ENCODE data around the gene CHST11.

Gene CHST11

GRCh38 chr12:104460973-104461698 is 4.4 kb downstream of the CHST11 start:
- no peak for DNase-seq (ENCODE audit: low read depth)

GRCh38 chr12:104462325-104462724 is 5.6 kb downstream of the CHST11 start:
- DNase-seq (ENCODE audit: low read depth): no peak

GRCh38 chr12:104462931-104463339 is 6.2 kb downstream of the CHST11 start:
- DNase-seq (ENCODE audit: low read depth): peak; percentile 10

- DNase-seq (ENCODE audit: low read depth): no peak
Observed at GRCh38 chr12:104463368-104463767, 6.6 kb downstream of the CHST11 start.

GRCh38 chr12:104464899-104465298 is 8.2 kb downstream of the CHST11 start:
- no peak for DNase-seq (ENCODE audit: low read depth)

- DNase-seq (ENCODE audit: low read depth): no peak
Observed at GRCh38 chr12:104466709-104467345, 10.1 kb downstream of the CHST11 start.

- DNase-seq (ENCODE audit: low read depth): no peak
Observed at GRCh38 chr12:104467346-104467837, 10.6 kb downstream of the CHST11 start.

- no peak for DNase-seq (ENCODE audit: low read depth)
Observed at GRCh38 chr12:104468371-104468770, 11.6 kb downstream of the CHST11 start.

- DNase-seq (ENCODE audit: low read depth): no peak
Observed at GRCh38 chr12:104469066-104469465, 12.3 kb downstream of the CHST11 start.

- no peak for DNase-seq (ENCODE audit: low read depth)
Observed at GRCh38 chr12:104469523-104469922, 12.8 kb downstream of the CHST11 start.

GRCh38 chr12:104470521-104470920 is 13.8 kb downstream of the CHST11 start:
- DNase-seq (ENCODE audit: low read depth): no peak

GRCh38 chr12:104471336-104471735 is 14.6 kb downstream of the CHST11 start:
- DNase-seq (ENCODE audit: low read depth): no peak

- DNase-seq (ENCODE audit: low read depth): no peak
Observed at GRCh38 chr12:104472748-104473147, 16.0 kb downstream of the CHST11 start.

GRCh38 chr12:104473374-104473983 is 16.7 kb downstream of the CHST11 start:
- no peak for DNase-seq (ENCODE audit: low read depth)

GRCh38 chr12:104475271-104475670 is 18.5 kb downstream of the CHST11 start:
- DNase-seq (ENCODE audit: low read depth): no peak

GRCh38 chr12:104477510-104478390 is 21.0 kb downstream of the CHST11 start:
- DNase-seq (ENCODE audit: low read depth): no peak

- DNase-seq (ENCODE audit: low read depth): no peak
Observed at GRCh38 chr12:104478396-104479122, 21.8 kb downstream of the CHST11 start.

GRCh38 chr12:104479123-104479662 is 22.4 kb downstream of the CHST11 start:
- no peak for DNase-seq (ENCODE audit: low read depth)

GRCh38 chr12:104480012-104480411 is 23.3 kb downstream of the CHST11 start:
- DNase-seq (ENCODE audit: low read depth): no peak

GRCh38 chr12:104480826-104481440 is 24.2 kb downstream of the CHST11 start:
- DNase-seq (ENCODE audit: low read depth): no peak

GRCh38 chr12:104482113-104482512 is 25.4 kb downstream of the CHST11 start:
- no peak for DNase-seq (ENCODE audit: low read depth)
